GM10248 (cell line): ENCODE measurements around the gene CLRN3.

Source experiments
- CTCF ChIA-PET: fragments of 300-600 bp; sonication (Branson Sonifier 250); formaldehyde crosslinking; extraction: SDS; loops from one replicate; lab custom pipeline; 2021; ENCODE audit warnings: antibody characterized with exemption; lab: Yijun Ruan, JAX
- POLR2A ChIA-PET: fragments of 350-650 bp; sonication (Branson Sonifier 250); formaldehyde crosslinking; extraction: SDS; loops from one replicate; lab custom pipeline; 2020; ENCODE audit warnings: antibody characterized with exemption; lab: Yijun Ruan, JAX
- DNase-seq: peaks from one replicate; pipeline ENCODE4 v3.0.0; 2012; ENCODE audit errors: extremely low spot score
- TF ChIP-seq, protein P1 (sequence below): IDR thresholded peaks from 2 replicates; pipeline ENCODE4 v1.5.1; 2012; ENCODE audit warnings: mild to moderate bottlenecking, low read depth; ENCODE audit errors: extremely low read depth, missing control alignments, control extremely low read depth

CLRN3 gene

DNA sequence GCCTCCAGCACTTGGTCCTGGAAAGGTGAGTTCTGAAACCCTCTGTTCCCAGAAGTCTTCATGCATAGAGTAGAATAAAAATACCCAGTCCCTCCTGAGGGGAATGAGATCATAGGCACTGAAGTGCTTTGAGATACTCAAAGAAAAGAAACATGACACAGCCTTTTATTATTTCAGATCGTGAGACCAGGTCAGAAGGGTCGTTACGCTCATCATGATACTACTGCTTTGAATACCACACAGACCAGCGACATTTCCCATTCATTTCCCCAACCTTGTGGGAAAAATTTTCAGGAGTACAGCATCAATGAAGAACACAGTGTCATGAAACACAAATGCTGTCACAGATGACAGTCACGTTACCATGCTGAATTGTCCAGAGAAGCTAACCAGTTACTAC is 15.0 kb downstream of the CLRN3 start:
- CTCF ChIA-PET: no interaction called here
- TF ChIP-seq, protein P1, sequence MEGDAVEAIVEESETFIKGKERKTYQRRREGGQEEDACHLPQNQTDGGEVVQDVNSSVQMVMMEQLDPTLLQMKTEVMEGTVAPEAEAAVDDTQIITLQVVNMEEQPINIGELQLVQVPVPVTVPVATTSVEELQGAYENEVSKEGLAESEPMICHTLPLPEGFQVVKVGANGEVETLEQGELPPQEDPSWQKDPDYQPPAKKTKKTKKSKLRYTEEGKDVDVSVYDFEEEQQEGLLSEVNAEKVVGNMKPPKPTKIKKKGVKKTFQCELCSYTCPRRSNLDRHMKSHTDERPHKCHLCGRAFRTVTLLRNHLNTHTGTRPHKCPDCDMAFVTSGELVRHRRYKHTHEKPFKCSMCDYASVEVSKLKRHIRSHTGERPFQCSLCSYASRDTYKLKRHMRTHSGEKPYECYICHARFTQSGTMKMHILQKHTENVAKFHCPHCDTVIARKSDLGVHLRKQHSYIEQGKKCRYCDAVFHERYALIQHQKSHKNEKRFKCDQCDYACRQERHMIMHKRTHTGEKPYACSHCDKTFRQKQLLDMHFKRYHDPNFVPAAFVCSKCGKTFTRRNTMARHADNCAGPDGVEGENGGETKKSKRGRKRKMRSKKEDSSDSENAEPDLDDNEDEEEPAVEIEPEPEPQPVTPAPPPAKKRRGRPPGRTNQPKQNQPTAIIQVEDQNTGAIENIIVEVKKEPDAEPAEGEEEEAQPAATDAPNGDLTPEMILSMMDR: no peak
- POLR2A ChIA-PET: no interaction called here
- no peak for DNase-seq

DNA sequence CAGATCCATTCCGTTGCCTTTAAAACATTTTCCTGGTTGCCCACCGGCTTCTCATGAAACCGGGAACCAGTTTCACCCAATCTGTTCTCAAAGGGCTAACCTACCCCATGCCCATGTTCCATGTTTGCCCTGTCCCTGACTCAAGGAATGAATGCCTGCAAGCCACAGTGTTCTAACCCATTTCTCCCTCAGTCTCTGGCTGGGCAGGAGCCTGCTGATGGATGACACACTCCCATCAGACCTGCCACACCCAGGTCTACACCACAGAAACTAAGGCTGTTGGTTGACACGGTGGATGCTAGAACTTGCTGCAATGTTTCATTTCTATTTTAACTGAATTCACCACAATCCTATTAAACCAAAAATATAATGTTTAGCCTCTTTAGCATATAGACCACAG is 15.6 kb downstream of the CLRN3 start:
- ChIA-PET CTCF (no interaction called here), POLR2A (no interaction called here)
- TF ChIP-seq, protein P1: no peak
- no peak for DNase-seq

DNA sequence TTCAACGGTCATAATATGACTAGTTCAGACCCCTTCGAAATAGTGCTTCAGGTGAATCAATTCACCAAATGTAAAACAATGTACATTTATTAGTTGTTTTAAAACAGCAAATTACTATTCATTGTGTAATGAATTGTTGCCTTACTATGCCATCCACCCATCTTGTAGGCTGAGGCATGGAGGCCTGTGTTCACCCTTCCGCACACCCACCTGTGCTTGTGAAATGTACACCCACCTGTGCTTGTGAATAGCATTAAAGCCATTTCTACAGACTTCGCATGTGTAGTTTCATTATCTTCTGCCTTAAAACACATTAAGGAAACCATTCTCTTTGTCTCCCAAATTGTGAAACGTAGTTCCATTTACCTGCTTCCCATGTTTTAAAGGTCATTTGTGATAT is 16.8 kb downstream of the CLRN3 start:
- ChIA-PET POLR2A (no interaction called here), CTCF (no interaction called here)
- TF ChIP-seq, protein P1: no peak
- no peak for DNase-seq

DNA sequence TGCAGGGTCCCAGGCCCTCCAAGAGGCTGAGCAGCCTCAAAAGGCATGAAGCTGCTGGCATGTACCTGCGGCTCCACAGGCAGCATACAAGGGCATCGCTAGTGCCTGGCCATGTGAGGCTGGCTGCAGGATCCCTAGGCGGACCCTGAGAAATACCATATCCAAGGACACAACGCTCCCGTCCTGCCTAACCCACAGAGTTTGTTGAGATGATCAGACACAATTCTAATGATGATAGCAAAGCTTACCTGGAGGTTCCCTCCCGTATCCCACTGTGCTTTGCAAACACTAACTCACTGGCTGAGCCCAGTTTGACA is 17.3 kb downstream of the CLRN3 start:
- CTCF ChIA-PET: no interaction called here
- TF ChIP-seq, protein P1: no peak
- POLR2A ChIA-PET: no interaction called here
- DNase-seq: no peak

DNA sequence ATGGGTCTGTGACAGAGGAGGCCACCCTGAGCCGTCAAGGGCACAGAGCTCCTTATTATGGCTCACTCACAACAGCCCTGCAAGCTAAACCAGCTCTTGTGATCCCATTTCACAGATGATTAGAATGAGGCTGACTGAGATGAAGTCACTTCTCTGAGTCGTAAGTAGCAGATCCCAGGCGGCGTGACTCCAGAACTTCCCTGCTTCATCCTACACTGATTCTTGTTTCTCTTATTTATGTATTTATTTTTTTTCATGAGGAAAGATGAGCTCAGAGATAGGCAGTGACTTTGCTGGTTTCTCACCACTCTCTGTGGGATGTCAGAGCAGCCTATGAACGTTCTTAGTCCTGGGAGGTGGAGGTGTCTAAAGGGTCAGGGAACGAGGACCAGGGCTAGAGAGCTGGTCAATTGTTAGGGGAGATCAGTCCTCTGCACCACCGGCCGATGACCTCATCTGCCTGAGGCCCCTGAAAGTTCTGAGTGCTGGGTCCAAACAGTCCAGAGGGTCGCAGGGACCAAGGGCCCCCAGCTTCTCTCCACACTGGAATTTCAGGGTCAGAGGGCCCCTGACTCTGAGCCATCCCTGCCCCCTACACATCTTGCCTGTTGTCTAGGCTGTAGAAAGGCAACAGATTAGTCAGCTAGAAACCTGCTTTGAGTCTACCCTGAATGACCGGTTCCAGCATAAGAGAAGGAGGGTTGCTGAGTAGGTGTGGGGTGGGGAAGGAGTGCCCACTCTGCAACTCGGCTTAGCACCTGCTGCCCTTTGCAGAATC is 17.9 kb downstream of the CLRN3 start:
- ChIA-PET POLR2A (no interaction called here), CTCF (no interaction called here)
- no peak for DNase-seq
- TF ChIP-seq, protein P1: no peak

DNA sequence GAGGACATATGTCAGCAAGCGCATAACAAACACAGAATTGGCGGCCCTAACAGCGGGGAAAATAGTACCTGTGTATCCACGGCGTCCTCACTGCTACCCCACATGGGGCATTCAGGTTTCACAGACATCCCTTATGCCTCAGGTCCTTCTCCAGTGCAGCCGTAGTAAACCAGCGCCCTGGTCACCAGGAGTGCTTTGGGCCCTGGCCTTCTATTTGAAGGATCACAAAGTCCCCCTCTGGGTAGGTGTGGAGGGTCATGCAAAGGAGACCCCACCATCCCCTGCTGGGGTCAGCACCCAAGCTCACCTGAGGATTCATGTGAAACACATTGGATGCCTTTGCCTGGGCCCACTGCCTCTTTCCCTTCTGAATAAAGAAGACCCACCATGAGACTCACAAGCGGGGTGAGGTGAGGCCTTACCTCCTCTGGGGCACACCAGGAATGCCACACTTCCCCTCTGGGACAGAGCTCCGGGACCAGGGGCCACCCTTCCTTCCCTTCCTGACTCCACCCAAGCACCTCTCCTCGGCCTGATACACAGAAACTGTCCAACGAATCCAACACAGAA is 18.8 kb downstream of the CLRN3 start:
- TF ChIP-seq, protein P1: no peak
- DNase-seq: no peak
- POLR2A ChIA-PET: no interaction called here
- CTCF ChIA-PET: no interaction called here
